ENCODE measurements around the gene DDX39B. TPM values are rescaled to one million over a fixed set of nuclear protein-coding genes. Genes with fewer than 3 reads are reported as not detected.

Gene DDX39B
- total and polyA plus RNA-seq, 7 experiments from 2014 or later = 106 to 761 (median 506) TPM

GRCh38 chr6:31580807-31581433, 39.1 kb upstream of the DDX39B start:
- ATAC-seq (peak; percentile 87), DNase-seq (peak; percentile 79 to 96 (median 88))
- Mint-ChIP-seq H3K4me3 (peak overlapping the region; percentile 88 to 100 (median 99)), H3K36me3 (peaks cover 11 to 59% (median 16%) of the 10 kb centered on the region in 5 donors), H3K27me3 (no peaks in the 10 kb centered on the region), H3K4me1 (peaks cover 47 to 80% (median 63%) of the 10 kb centered on the region in 7 donors), H3K9me3 (peaks cover 0 to 5% (median 0%) of the 10 kb centered on the region in 11 donors), H3K27ac (peak overlapping the region; percentile 94 to 100 (median 97))
- H3K9me3 ChIP-seq (ENCODE audit: control insufficient read depth in 2 of 3, low read length in 3 of 3) = no peaks in the 10 kb centered on the region
- POLR2A ChIA-PET = interaction anchor here (0.6 to 66.4 kb wide), 15 partner anchors 15 to 1390 kb away, joined by 3 to 3078 read pairs (median 4); partner anchors contain the start of genes AIF1, ATP6V1G2, BAG6 and C6orf47
- H3K36me3 ChIP-seq (ENCODE audit: control insufficient read depth in 2 of 3, insufficient read depth in 3 of 3, low read length in 3 of 3) = peaks cover 4 to 20% (median 5%) of the 10 kb centered on the region in 3 experiments
- intact Hi-C loops (cut with micrococcal nuclease) = loop anchor here in 1 of 2 donors (1.0 to 2.0 kb wide), 7 partner anchors 9 to 88 kb away; partner anchors contain the start of genes LTA and NFKBIL1
- H3K4me1 ChIP-seq (ENCODE audit: control insufficient read depth in 2 of 2, insufficient read depth in 2 of 2, low read length in 2 of 2) = peaks cover 54 to 60% of the 10 kb centered on the region in 2 donors
- H3K27ac ChIP-seq (ENCODE audit: low read depth, low read length) = peak overlapping the region; percentile 97
- CTCF ChIA-PET = interaction anchor here (0.6 to 18.2 kb wide), 12 partner anchors 10 to 250 kb away, joined by 3 to 687 read pairs (median 8); partner anchors contain the start of genes ATP6V1G2, DDX39B, NCR3 and NFKBIL1
- peak overlapping the region; percentile 97 for H3K4me3 ChIP-seq (ENCODE audit: low read length)
- H3K27me3 ChIP-seq (ENCODE audit: control insufficient read depth in 2 of 2, insufficient read depth in 2 of 2, low read length in 2 of 2) = no peaks in the 10 kb centered on the region

GRCh38 chr6:31580438-31580740, 38.6 kb upstream of the DDX39B start:
- peaks cover 11 to 65% (median 16%) of the 10 kb centered on the region in 5 donors for H3K36me3 Mint-ChIP-seq
- ATAC-seq = no peak
- peaks cover 0 to 2% (median 0%) of the 10 kb centered on the region in 5 donors for H3K27me3 Mint-ChIP-seq
- ChIA-PET POLR2A (interaction anchor here (0.6 to 66.4 kb wide), 11 partner anchors 15 to 1390 kb away, joined by 3 to 3078 read pairs (median 5); partner anchors contain the start of genes AIF1, ATP6V1G2, C6orf47 and DDX39B), CTCF (interaction anchor here (0.6 to 18.2 kb wide), 12 partner anchors 10 to 250 kb away, joined by 3 to 687 read pairs (median 6); partner anchors contain the start of genes ATP6V1G2, DDX39B, NCR3 and NFKBIL1)
- peak overlapping the region; percentile 88 to 100 (median 99) for H3K4me3 Mint-ChIP-seq
- Histone ChIP-seq H3K36me3 (ENCODE audit: control insufficient read depth in 2 of 3, insufficient read depth in 3 of 3, low read length in 3 of 3) (peaks cover 4 to 20% (median 5%) of the 10 kb centered on the region in 3 experiments), H3K27me3 (ENCODE audit: control insufficient read depth in 2 of 2, insufficient read depth in 2 of 2, low read length in 2 of 2) (no peaks in the 10 kb centered on the region), H3K4me3 (ENCODE audit: low read length) (peak overlapping the region; percentile 97), H3K9me3 (ENCODE audit: control insufficient read depth in 2 of 3, low read length in 3 of 3) (no peaks in the 10 kb centered on the region), H3K4me1 (ENCODE audit: control insufficient read depth in 2 of 2, insufficient read depth in 2 of 2, low read length in 2 of 2) (peaks cover 50 to 55% of the 10 kb centered on the region in 2 donors), H3K27ac (ENCODE audit: low read depth, low read length) (peak overlapping the region; percentile 97)
- peak overlapping the region; percentile 94 to 100 (median 97) for H3K27ac Mint-ChIP-seq
- peaks cover 47 to 80% (median 63%) of the 10 kb centered on the region in 7 donors for H3K4me1 Mint-ChIP-seq
- DNase-seq = no peak
- no peaks in the 10 kb centered on the region for H3K9me3 Mint-ChIP-seq
- intact Hi-C loops (cut with micrococcal nuclease) = loop anchor here in 1 of 2 donors (1.0 to 2.0 kb wide), 6 partner anchors 8 to 88 kb away; partner anchors contain the start of gene LTA

- Histone ChIP-seq H3K36me3 (ENCODE audit: control insufficient read depth in 2 of 3, insufficient read depth in 3 of 3, low read length in 3 of 3) (peaks cover 4 to 20% (median 5%) of the 10 kb centered on the region in 3 experiments), H3K4me3 (ENCODE audit: low read length) (peak overlapping the region; percentile 97), H3K9me3 (ENCODE audit: control insufficient read depth in 2 of 3, low read length in 3 of 3) (no peaks in the 10 kb centered on the region), H3K4me1 (ENCODE audit: control insufficient read depth in 2 of 2, insufficient read depth in 2 of 2, low read length in 2 of 2) (peaks cover 50 to 54% of the 10 kb centered on the region in 2 donors), H3K27ac (ENCODE audit: low read depth, low read length) (peak overlapping the region; percentile 97), H3K27me3 (ENCODE audit: control insufficient read depth in 2 of 2, insufficient read depth in 2 of 2, low read length in 2 of 2) (no peaks in the 10 kb centered on the region)
- Mint-ChIP-seq H3K9me3 (no peaks in the 10 kb centered on the region), H3K4me1 (peaks cover 46 to 80% (median 67%) of the 10 kb centered on the region in 7 donors), H3K36me3 (peaks cover 11 to 66% (median 16%) of the 10 kb centered on the region in 5 donors), H3K27ac (peak overlapping the region; percentile 94 to 100 (median 97)), H3K4me3 (peak overlapping the region; percentile 88 to 100 (median 99)), H3K27me3 (peaks cover 0 to 3% (median 0%) of the 10 kb centered on the region in 5 donors)
- CTCF ChIA-PET = interaction anchor here (0.6 to 18.2 kb wide), 11 partner anchors 9 to 251 kb away, joined by 3 to 687 read pairs (median 6); partner anchors contain the start of genes ATP6V1G2, DDX39B, NCR3 and NFKBIL1
- POLR2A ChIA-PET = interaction anchor here (0.6 to 66.4 kb wide), 13 partner anchors 16 to 1236 kb away, joined by 3 to 3078 read pairs (median 4); partner anchors contain the start of genes AIF1, ATP6V1G2, C6orf47 and DDX39B
- peak in 1 of 9 donors; percentile 47 for DNase-seq
- ATAC-seq = no peak
- intact Hi-C loops (cut with micrococcal nuclease) = loop anchor here (1.0 to 5.0 kb wide), 7 partner anchors 7 to 158 kb away; partner anchors contain the start of genes CLIC1 (in 1 of the 2) and LTA (in 1 of the 2)
Observed at GRCh38 chr6:31579546-31580437, 38.0 kb upstream of the DDX39B start.

- peak overlapping the region; percentile 94 to 100 (median 97) for H3K27ac Mint-ChIP-seq
- DNase-seq = no peak
- intact Hi-C loops (cut with micrococcal nuclease) = loop anchor here in 1 of 2 donors (5.0 kb wide), 1 partner anchor 158 kb away; the partner anchor contains the start of gene CLIC1
- H3K4me1 Mint-ChIP-seq = peaks cover 52 to 80% (median 68%) of the 10 kb centered on the region in 7 donors
- Histone ChIP-seq H3K9me3 (ENCODE audit: control insufficient read depth in 2 of 3, low read length in 3 of 3) (no peaks in the 10 kb centered on the region), H3K27ac (ENCODE audit: low read depth, low read length) (peak overlapping the region; percentile 97), H3K36me3 (ENCODE audit: control insufficient read depth in 2 of 3, insufficient read depth in 3 of 3, low read length in 3 of 3) (peaks cover 4 to 20% (median 5%) of the 10 kb centered on the region in 3 experiments), H3K4me3 (ENCODE audit: low read length) (peak overlapping the region; percentile 97), H3K27me3 (ENCODE audit: control insufficient read depth in 2 of 2, insufficient read depth in 2 of 2, low read length in 2 of 2) (no peaks in the 10 kb centered on the region), H3K4me1 (ENCODE audit: control insufficient read depth in 2 of 2, insufficient read depth in 2 of 2, low read length in 2 of 2) (peaks cover 50 to 56% of the 10 kb centered on the region in 2 donors)
- H3K27me3 Mint-ChIP-seq = peaks cover 0 to 3% (median 0%) of the 10 kb centered on the region in 5 donors
- H3K9me3 Mint-ChIP-seq = no peaks in the 10 kb centered on the region
- no peak for ATAC-seq
- peak overlapping the region; percentile 80 to 100 (median 99) for H3K4me3 Mint-ChIP-seq
- ChIA-PET CTCF (interaction anchor here (4.2 to 18.2 kb wide), 3 partner anchors 9 to 28 kb away, joined by 22 to 687 read pairs (median 298); partner anchors contain the start of genes ATP6V1G2, NCR3 and NFKBIL1), POLR2A (interaction anchor here (0.9 to 66.4 kb wide), 6 partner anchors 15 to 115 kb away, joined by 3 to 3078 read pairs (median 22); partner anchors contain the start of genes AIF1, ATP6V1G2, C6orf47 and DDX39B)
- peaks cover 11 to 68% (median 17%) of the 10 kb centered on the region in 5 donors for H3K36me3 Mint-ChIP-seq
Observed at GRCh38 chr6:31579119-31579505, 37.3 kb upstream of the DDX39B start.

GRCh38 chr6:31578184-31579118, 36.6 kb upstream of the DDX39B start:
- Histone ChIP-seq H3K9me3 (ENCODE audit: control insufficient read depth in 2 of 3, low read length in 3 of 3) (no peaks in the 10 kb centered on the region), H3K27me3 (ENCODE audit: control insufficient read depth in 2 of 2, insufficient read depth in 2 of 2, low read length in 2 of 2) (no peaks in the 10 kb centered on the region), H3K4me3 (ENCODE audit: low read length) (peak overlapping the region; percentile 25), H3K4me1 (ENCODE audit: control insufficient read depth in 2 of 2, insufficient read depth in 2 of 2, low read length in 2 of 2) (peaks cover 49 to 56% of the 10 kb centered on the region in 2 donors), H3K36me3 (ENCODE audit: control insufficient read depth in 2 of 3, insufficient read depth in 3 of 3, low read length in 3 of 3) (peaks cover 4 to 20% (median 5%) of the 10 kb centered on the region in 3 experiments), H3K27ac (ENCODE audit: low read depth, low read length) (peak overlapping the region; percentile 97)
- intact Hi-C loops (cut with micrococcal nuclease) = loop anchor here in 1 of 2 donors (5.0 kb wide), 1 partner anchor 159 kb away; the partner anchor contains the start of gene CLIC1
- H3K9me3 Mint-ChIP-seq = no peaks in the 10 kb centered on the region
- peak overlapping the region; percentile 94 to 100 (median 97) for H3K27ac Mint-ChIP-seq
- H3K27me3 Mint-ChIP-seq = peaks cover 0 to 3% (median 0%) of the 10 kb centered on the region in 5 donors
- ATAC-seq (no peak), DNase-seq (no peak)
- H3K36me3 Mint-ChIP-seq = peaks cover 11 to 71% (median 19%) of the 10 kb centered on the region in 5 donors
- peaks cover 56 to 81% (median 72%) of the 10 kb centered on the region in 7 donors for H3K4me1 Mint-ChIP-seq
- H3K4me3 Mint-ChIP-seq = peak overlapping the region; percentile 80 to 100 (median 99)
- POLR2A ChIA-PET = interaction anchor here (0.6 to 66.4 kb wide), 5 partner anchors 14 to 907 kb away, joined by 3 to 3078 read pairs (median 36); partner anchors contain the start of genes AIF1, ATP6V1G2, C6orf47 and DDX39B
- CTCF ChIA-PET = interaction anchor here (0.6 to 18.2 kb wide), 5 partner anchors 7 to 163 kb away, joined by 3 to 687 read pairs (median 41); partner anchors contain the start of genes ATP6V1G2, LST1, LTB and NCR3
